Body of pancreas (tissue), 4 donors: ENCODE results near the gene KXD1. TPM values are rescaled to one million over a fixed set of nuclear protein-coding genes. Genes with fewer than 3 reads are reported as not detected.

Source experiments
- ATAC-seq: fragments of 150-250 bp; one replicate; pipeline ENCODE4 v1.9.1; 2016
- DNase-seq, 4 donors: peaks; one replicate each; pipeline ENCODE4 v3.0.0-alpha.2; 2019
- H3K27ac ChIP-seq, 4 donors: fragments of 200-600 bp; sonication (generic); 1 replicate in 3 of 4; 2 replicates in 1 of 4; pipeline versions ENCODE4 v1.5.1 to v1.6.1; 2016 to 2019; ENCODE audit warnings: mild to moderate bottlenecking in 1 of 4, mixed read lengths in 1 of 4, moderate library complexity in 1 of 4
- H3K27me3 ChIP-seq, 2 donors: fragments of 200-600 bp; sonication (generic); one replicate each; pipeline ENCODE4 v1.6.0; 2016; ENCODE audit warnings: mild to moderate bottlenecking in 1 of 2
- H3K36me3 ChIP-seq, 2 donors: fragments of 200-600 bp; sonication (generic); replicated peaks in 1 of 2; 2 replicates each; pipeline ENCODE4 v1.5.1; 2016; ENCODE audit warnings: low read depth in 2 of 2; ENCODE audit not compliant: insufficient read depth in 1 of 2
- H3K4me1 ChIP-seq: fragments of 200-600 bp; sonication (generic); one replicate; pipeline ENCODE4 v1.6.0; 2016
- H3K4me3 ChIP-seq, 2 donors: fragments of 200-600 bp; sonication (generic); 1 replicate in 1 of 2; 2 replicates in 1 of 2; pipeline ENCODE4 v1.5.1; 2016 to 2019
- H3K9me3 ChIP-seq, 3 donors: fragments of 200-600 bp; sonication (generic); 1 replicate in 2 of 3; 2 replicates in 1 of 3; pipeline ENCODE4 v1.5.1; 2016
- CTCF ChIP-seq, 7 experiments: fragments of 450-650 bp in 4 of 7; fragments of 200-600 bp in 3 of 7; sonication (generic) in 3 of 7; IDR thresholded peaks; one replicate each; pipeline ENCODE4 v1.5.1; 2016 to 2019; ENCODE audit warnings: antibody characterized with exemption in 7 of 7
- POLR2A ChIP-seq, 3 donors: fragments of 450-650 bp; IDR thresholded peaks; one replicate each; pipeline ENCODE4 v1.6.1; 2016; ENCODE audit warnings: antibody characterized with exemption in 3 of 3, mild to moderate bottlenecking in 2 of 3
- WGBS, 2 donors: methylation state at CpG; one replicate each; pipeline ENCODE4 v1.1.5; 2017; 5-methylcytosine and 5-hydroxymethylcytosine counted together
- intact Hi-C: fragments of 100-400 bp; cut with DNase I; formaldehyde crosslinking; loops from one replicate; pipeline ENCODE4 v1.15.1; 2023
- total RNA-seq, 2 donors: library from RNA; depleted of rRNA; stranded (reverse); fragments of >200 nt; gene quantifications; one replicate each; pipeline ENCODE4 v1.1.0, GENCODE V29; 2016

The KXD1 gene
- total RNA-seq, 2 donors from 2014 or later, result 62.6 to 71.1 TPM

- Histone ChIP-seq H3K27me3 (peaks cover 0 to 56% of the 10 kb centered on the region in 2 donors), H3K36me3 (no peaks in the 10 kb centered on the region), H3K4me3 (no peak overlapping the region), H3K27ac (no peak overlapping the region), H3K9me3 (no peaks in the 10 kb centered on the region), H3K4me1 (peaks cover 42% of the 10 kb centered on the region)
- intact Hi-C loops, result no loop called here
- no peak for TF ChIP-seq CTCF (IDR thresholded peaks at IDR 0.05)
- TF ChIP-seq POLR2A (IDR thresholded peaks at IDR 0.05), result no peak
- no peak for ATAC-seq
- 5 to 7% methylated on average over 8 to 43 of the region's 45 CpGs for WGBS, 2 donors
- DNase-seq, result no peak
Observed at GRCh38 chr19:18610556-18611326, 53.1 kb downstream of the KXD1 start.

- no peak for DNase-seq
- Histone ChIP-seq H3K4me1 (peaks cover 36% of the 10 kb centered on the region), H3K27me3 (peaks cover 0 to 50% of the 10 kb centered on the region in 2 donors), H3K4me3 (no peak overlapping the region), H3K9me3 (no peaks in the 10 kb centered on the region), H3K36me3 (no peaks in the 10 kb centered on the region), H3K27ac (no peak overlapping the region)
- no peak for TF ChIP-seq POLR2A (IDR thresholded peaks at IDR 0.05)
- no peak for TF ChIP-seq CTCF (IDR thresholded peaks at IDR 0.05)
- WGBS, 2 donors, result 4 to 8% methylated on average over 16 to 54 of the region's 62 CpGs
- no peak for ATAC-seq
- intact Hi-C loops, result no loop called here
Observed at GRCh38 chr19:18611327-18612050, 53.8 kb downstream of the KXD1 start.

- no peaks in the 10 kb centered on the region for H3K9me3 ChIP-seq
- WGBS, 2 donors, result 1 to 3% methylated on average over 23 to 30 of the region's 30 CpGs
- DNase-seq (no peak), ATAC-seq (peak; percentile 27)
- intact Hi-C loops, result no loop called here
- no peaks in the 10 kb centered on the region for H3K36me3 ChIP-seq
- peak overlapping the region in 1 of 2 donors; percentile 7 for H3K4me3 ChIP-seq
- peaks cover 35% of the 10 kb centered on the region for H3K4me1 ChIP-seq
- peaks cover 0 to 49% of the 10 kb centered on the region in 2 donors for H3K27me3 ChIP-seq
- no peak for TF ChIP-seq CTCF (IDR thresholded peaks at IDR 0.05)
- no peak for TF ChIP-seq POLR2A (IDR thresholded peaks at IDR 0.05)
- H3K27ac ChIP-seq, result no peak overlapping the region
Observed at GRCh38 chr19:18612051-18612771, 54.5 kb downstream of the KXD1 start.

GRCh38 chr19:18612772-18613588 lies 55.3 kb downstream of the KXD1 start, which contains the start of gene TMEM59L:
Gene TMEM59L, plus strand, starts transcription at chr19:18612870. Its CDS starts 89 bp downstream, at chr19:18612959.
- H3K27me3 ChIP-seq, result peaks cover 0 to 42% of the 10 kb centered on the region in 2 donors
- H3K36me3 ChIP-seq, result no peaks in the 10 kb centered on the region
- intact Hi-C loops, result no loop called here

More at GRCh38 chr19:18612772-18613588, 55.3 kb downstream of the KXD1 start, which contains the start of gene TMEM59L:
- H3K4me1 ChIP-seq, result peaks cover 28% of the 10 kb centered on the region
- no peak within 1 kb of the TSS for H3K27ac ChIP-seq
- peak in 1 of 4 donors; percentile 42 for DNase-seq
- WGBS, 2 donors, result 1 to 14% methylated on average over 7 to 61 of the region's 70 CpGs
- H3K4me3 ChIP-seq, result peak within 1 kb of the TSS in 1 of 2 donors; percentile 7
- peak; percentile 33 for ATAC-seq
- no peaks in the 10 kb centered on the region for H3K9me3 ChIP-seq
- no peak for TF ChIP-seq CTCF (IDR thresholded peaks at IDR 0.05)
- TF ChIP-seq POLR2A (IDR thresholded peaks at IDR 0.05), result no peak
